HepG2 (cell line): Measurements from ENCODE around the gene CRB1.

Source experiments
- EZH2 ChIP-seq: conservative IDR thresholded peaks from 2 replicates; pipeline ENCODE4 v1.6.1; 2012; ENCODE audit warnings: mild to moderate bottlenecking, low read depth, low read length, moderate library complexity
- PAWR ChIP-seq: sonication (generic); formaldehyde crosslinking; IDR thresholded peaks from 2 replicates; pipeline ENCODE4 v1.4.0; 2020; ENCODE audit warnings: missing genetic modification reagents, mild to moderate bottlenecking, borderline replicate concordance
- SAP130 ChIP-seq: IDR thresholded peaks from 2 replicates; pipeline ENCODE4 v1.6.1; 2016; ENCODE audit warnings: low read depth
- TAF1 ChIP-seq: sonication (generic); formaldehyde crosslinking; IDR thresholded peaks from 2 replicates; pipeline ENCODE4 v1.4.0; 2020; ENCODE audit warnings: missing genetic modification reagents
- ZBTB7A ChIP-seq: sonication (generic); formaldehyde crosslinking; IDR thresholded peaks from 2 replicates; pipeline ENCODE4 v1.8.0; 2022; ENCODE audit warnings: mild to moderate bottlenecking, missing genetic modification reagents
- ZNF335 ChIP-seq: sonication (generic); formaldehyde crosslinking; IDR thresholded peaks from 2 replicates; pipeline ENCODE4 v1.4.0; 2020; ENCODE audit warnings: missing genetic modification reagents
- TF ChIP-seq, protein P1 (sequence below): sonication (generic); formaldehyde crosslinking; IDR thresholded peaks from 2 replicates; pipeline ENCODE4 v1.4.0; 2020; ENCODE audit warnings: mild to moderate bottlenecking, missing genetic modification reagents

DNA sequence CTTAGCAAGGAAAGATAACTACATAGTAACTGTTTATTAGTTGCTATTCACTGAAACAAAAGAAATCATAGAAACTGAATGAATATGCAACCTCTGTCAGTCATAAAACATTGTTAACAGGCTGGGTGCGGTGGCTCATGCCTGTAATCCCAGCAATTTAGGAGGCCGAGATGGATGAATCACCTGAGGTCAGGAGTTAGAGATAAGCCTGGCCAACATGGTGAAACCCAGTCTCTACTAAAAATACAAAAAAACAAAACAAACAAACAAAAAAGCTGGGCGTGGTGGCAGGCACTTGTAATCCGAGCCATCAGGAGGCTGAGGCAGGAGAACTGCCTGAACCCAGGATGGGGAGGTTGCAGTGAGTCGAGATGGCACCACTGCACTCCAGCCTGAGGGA, 44.1 kb downstream of the CRB1 start:
- TF ChIP-seq SAP130 (CRISPR knock-in tag) = no peak
- no peak for TF ChIP-seq ZBTB7A (CRISPR knock-in tag)
- no peak for TF ChIP-seq TAF1 (CRISPR knock-in tag)
- TF ChIP-seq PAWR = no peak
- no peak for TF ChIP-seq ZNF335 (CRISPR knock-in tag)
- TF ChIP-seq, protein P1, sequence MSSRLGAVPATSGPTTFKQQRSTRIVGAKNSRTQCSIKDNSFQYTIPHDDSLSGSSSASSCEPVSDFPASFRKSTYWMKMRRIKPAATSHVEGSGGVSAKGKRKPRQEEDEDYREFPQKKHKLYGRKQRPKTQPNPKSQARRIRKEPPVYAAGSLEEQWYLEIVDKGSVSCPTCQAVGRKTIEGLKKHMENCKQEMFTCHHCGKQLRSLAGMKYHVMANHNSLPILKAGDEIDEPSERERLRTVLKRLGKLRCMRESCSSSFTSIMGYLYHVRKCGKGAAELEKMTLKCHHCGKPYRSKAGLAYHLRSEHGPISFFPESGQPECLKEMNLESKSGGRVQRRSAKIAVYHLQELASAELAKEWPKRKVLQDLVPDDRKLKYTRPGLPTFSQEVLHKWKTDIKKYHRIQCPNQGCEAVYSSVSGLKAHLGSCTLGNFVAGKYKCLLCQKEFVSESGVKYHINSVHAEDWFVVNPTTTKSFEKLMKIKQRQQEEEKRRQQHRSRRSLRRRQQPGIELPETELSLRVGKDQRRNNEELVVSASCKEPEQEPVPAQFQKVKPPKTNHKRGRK (CRISPR knock-in tag) = no peak
- no peak for TF ChIP-seq EZH2
